ENCODE measurements around the gene SH3RF3.

Gene SH3RF3

DNA sequence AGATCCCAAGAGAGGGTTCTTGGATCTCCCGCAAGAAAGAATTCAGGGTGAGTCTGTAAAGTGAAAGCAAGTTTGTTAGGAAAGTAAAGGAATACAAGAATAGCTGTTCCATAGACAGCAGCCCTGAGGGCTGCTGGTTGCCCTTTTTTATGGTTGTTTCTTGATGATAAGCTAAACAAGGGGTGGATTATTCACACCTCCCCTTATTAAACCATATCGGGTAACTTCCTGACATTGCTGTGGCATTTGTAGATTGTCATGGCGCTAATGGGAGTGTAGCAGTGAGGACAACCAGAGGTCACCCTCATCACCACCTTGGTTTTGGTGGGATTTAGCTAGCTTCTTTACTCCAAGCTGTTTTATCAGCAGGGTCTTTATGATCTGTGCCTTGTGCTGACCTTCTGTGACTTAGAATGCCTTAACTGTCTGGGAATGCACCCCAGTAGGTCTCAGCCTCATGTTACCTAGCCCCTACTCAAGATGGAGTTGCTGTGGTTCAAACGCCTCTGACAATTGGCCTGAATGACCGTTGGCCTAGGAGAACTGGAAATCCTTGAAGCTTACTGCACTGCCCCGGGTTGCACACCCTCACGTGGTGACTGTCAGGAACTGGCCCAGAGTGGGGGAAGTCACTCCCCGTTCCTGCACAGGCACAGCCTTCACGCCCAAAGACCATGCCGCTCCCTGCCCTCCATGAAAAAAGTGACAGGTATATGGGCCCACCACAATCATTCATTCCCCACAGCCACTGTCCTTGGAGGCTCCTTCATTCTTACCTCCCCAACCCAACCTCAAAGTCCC, 347.8 kb downstream of the SH3RF3 start:
- DNase-seq (ENCODE audit: low read depth) = no peak

- DNase-seq (ENCODE audit: low read depth) = no peak
Measured at GRCh38 chr2:109478906-109479493, 350.0 kb downstream of the SH3RF3 start.

GRCh38 chr2:109479804-109480203, 350.8 kb downstream of the SH3RF3 start:
- no peak for DNase-seq (ENCODE audit: low read depth)

- DNase-seq (ENCODE audit: low read depth) = no peak
Measured at GRCh38 chr2:109480486-109481195, 351.6 kb downstream of the SH3RF3 start.

- DNase-seq (ENCODE audit: low read depth) = no peak
Measured at GRCh38 chr2:109481196-109481555, 352.2 kb downstream of the SH3RF3 start.

DNA sequence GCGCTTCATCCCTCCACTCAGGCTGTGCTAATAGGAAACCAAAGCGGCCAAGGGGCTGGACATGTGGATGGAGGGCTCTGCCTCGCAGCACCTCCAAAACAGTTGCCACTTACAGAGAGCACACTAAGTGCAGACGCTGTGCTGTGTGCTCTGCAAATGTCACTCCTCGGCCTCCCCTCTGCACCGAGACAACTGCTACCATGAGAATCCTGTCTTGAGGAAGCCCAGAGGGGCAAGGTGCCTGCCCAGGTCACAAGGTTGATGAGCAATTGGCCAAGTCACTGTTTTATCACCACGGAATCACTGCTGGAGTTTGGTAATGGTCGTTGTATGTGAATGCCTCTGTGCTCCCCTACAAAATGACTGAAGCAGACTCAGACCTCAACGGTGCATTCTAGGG, 352.6 kb downstream of the SH3RF3 start:
- no peak for DNase-seq (ENCODE audit: low read depth)

GRCh38 chr2:109482361-109482861, 353.4 kb downstream of the SH3RF3 start:
- DNase-seq (ENCODE audit: low read depth) = no peak

GRCh38 chr2:109486711-109487535, 357.9 kb downstream of the SH3RF3 start:
- DNase-seq (ENCODE audit: low read depth) = no peak

DNA sequence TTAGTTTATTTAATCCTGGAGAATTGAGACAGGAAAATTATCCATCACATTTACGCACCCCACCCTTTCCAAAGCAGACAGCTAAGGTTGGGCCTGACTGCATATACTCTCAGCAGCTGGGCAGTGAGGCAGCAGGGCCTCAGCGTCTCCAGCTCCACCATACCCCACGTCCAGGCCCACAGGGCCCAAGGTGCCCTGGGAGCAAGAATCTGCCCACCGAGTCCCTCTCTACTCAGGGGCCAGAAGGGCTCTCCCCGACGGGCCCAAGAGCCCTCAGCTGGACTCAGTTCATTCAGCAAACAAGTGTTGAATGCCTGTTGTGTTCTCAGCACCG, 358.5 kb downstream of the SH3RF3 start:
- no peak for DNase-seq (ENCODE audit: low read depth)

- DNase-seq (ENCODE audit: low read depth) = no peak
Measured at GRCh38 chr2:109487871-109488655, 359.1 kb downstream of the SH3RF3 start.

- no peak for DNase-seq (ENCODE audit: low read depth)
Measured at GRCh38 chr2:109489296-109489695, 360.3 kb downstream of the SH3RF3 start.

DNA sequence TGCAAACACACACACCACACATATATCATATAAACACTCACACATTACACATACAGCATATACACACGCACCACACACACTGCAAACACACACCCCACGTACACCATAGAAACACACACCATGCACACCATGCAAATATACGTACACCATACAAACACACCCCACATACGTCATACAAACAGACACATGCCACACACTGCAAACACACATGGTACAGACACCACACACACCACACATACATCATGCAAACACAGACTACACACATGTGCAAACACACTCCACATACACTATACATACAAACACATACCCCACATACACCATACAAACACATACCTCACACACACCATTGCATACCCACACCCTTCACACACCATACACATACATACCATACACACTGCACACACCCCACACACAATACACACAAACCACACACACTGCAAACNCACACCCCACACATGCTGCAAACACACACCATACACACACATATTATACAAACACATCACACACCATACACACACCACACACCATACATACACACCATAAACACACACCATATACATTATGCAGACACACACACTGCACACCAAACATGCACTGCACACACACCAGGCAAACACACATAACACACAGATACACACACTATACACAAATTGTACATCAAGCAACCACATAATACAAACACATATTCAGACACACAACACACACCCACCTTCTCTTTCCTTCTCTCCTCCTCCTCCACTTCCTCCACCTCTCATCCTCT, 364.4 kb downstream of the SH3RF3 start:
- DNase-seq (ENCODE audit: low read depth) = no peak

DNA sequence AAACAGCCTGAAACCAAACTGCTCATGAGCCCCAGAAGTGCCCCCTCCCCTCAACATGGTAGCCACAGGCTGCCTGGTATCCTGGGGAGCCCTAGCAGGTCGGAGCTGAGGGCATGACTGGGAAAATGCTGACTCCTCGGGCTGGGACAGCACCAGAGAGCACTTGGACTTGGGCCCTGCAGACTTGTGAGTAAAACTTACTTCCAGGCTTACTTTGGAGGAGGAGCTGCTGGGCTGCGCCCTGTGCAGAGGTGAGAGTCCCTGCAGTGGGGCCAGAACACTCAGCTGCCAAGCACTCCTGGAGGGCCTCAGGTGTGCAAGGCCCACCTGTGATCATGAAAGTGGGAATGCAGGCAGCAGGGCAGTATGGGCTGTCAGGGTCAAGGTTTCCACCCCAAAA, 365.3 kb downstream of the SH3RF3 start:
- no peak for DNase-seq (ENCODE audit: low read depth)

DNA sequence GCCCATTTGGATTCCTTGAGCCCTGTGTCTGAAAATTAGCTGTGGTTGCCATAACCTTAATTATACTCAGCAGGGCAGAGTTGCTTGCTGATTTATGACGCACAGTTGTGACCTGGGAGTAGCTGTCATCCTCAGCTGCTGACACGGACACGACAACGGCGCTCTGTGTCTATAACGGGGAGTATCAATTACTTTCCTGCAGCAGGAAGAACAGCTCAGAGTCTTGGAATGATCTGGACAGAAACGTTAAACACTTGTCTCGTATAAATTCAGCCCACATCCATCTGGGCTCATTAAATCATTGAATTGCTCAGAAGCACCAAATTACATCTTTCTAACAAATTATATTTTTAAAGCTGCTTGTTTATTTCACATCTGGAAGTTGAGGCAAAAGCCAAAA, 368.5 kb downstream of the SH3RF3 start:
- DNase-seq (ENCODE audit: low read depth) = no peak

DNA sequence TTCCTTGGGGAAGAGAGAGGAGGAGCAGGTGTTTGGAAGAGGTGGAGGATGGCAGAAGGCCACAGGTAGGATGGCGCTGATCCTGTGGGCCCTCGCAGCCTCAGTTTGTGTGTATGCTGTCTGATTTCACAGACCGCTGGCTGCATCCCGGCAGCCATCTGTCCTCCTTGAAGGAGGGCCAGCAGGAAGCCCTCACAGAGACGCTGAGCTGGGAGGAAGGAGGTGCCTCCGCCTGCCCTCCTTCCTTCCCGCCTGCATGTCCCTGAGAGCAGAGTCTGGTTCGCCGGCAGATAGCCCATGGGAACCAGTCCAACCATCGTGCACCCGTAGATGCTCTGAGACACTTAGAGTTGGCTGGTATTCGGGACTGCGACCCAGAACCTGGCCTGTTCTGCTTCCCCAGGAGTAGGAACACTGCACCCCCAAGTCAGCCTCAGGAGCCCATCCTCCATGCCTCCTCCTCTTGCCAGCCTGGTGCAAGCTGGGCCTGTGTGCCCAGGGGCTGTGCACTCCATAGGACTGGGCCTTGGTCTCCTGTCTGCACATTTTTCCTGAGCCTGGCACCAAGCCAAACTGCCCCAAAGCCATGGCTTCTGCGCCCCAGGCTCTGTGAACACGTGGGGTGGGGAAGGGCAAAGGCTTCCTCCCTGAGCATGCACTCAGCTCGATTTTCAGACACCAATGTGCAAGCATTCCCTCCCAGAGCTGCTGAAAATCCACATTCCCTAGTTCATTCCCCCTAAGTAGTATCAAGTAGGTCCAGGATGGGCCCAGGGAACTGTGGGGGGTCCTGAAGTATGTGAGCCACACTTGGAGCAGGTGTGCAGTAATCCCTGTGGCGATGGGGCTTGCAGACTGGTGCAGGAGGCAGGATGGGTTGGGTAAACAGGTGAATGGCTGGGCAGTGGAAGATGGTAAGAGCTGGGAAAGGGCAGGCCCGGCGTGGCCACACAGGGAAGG, 369.2 kb downstream of the SH3RF3 start:
- DNase-seq (ENCODE audit: low read depth) = no peak

GRCh38 chr2:109498906-109499305, 369.9 kb downstream of the SH3RF3 start:
- DNase-seq (ENCODE audit: low read depth) = no peak

DNA sequence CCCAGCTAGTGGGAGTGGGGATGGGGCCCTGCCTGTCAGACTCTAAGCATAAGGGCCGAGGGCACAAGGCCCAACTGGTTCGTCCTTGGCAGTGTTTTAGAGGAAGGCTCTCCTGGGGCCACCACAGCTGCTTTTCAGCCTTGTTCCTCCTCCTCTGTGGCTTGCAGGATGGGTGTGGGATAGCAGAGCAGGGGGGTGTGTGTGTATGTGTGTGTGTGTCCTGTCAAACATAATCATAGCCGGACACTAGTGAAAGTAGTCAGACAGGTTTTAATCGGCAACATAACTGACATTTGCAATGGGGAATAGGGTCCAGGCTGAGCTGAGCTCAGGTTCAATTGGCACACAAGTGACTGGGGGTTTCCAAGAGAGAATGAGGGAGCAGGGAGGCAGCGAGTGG, 370.6 kb downstream of the SH3RF3 start:
- no peak for DNase-seq (ENCODE audit: low read depth)

GRCh38 chr2:109500910-109501309, 371.9 kb downstream of the SH3RF3 start:
- no peak for DNase-seq (ENCODE audit: low read depth)

- DNase-seq (ENCODE audit: low read depth) = no peak
Measured at GRCh38 chr2:109501461-109501860, 372.5 kb downstream of the SH3RF3 start.

GRCh38 chr2:109503191-109503590, 374.2 kb downstream of the SH3RF3 start:
- no peak for DNase-seq (ENCODE audit: low read depth)

Measured in T-helper 22 cell (primary cell).